HG03064 (cell line): Measurements from ENCODE around the gene PFKL.
"Not testable (repeated sequence)": the region's sequence is repeated elsewhere in the genome, so short reads cannot be mapped to it uniquely, and the experiment has no call there.

Source experiments
- ATAC-seq: cut with Tn5 transposase; IDR thresholded peaks from one replicate; pipeline ENCODE4 v1.9.1; 2021; ENCODE audit warnings: low read depth; ENCODE audit not compliant: unreplicated experiment

Gene PFKL

GRCh38 chr21:44293551-44294231 lies 6.2 kb upstream of the PFKL start:
- ATAC-seq, result no peak

GRCh38 chr21:44294391-44295162 lies 5.3 kb upstream of the PFKL start:
- ATAC-seq, result no peak

DNA sequence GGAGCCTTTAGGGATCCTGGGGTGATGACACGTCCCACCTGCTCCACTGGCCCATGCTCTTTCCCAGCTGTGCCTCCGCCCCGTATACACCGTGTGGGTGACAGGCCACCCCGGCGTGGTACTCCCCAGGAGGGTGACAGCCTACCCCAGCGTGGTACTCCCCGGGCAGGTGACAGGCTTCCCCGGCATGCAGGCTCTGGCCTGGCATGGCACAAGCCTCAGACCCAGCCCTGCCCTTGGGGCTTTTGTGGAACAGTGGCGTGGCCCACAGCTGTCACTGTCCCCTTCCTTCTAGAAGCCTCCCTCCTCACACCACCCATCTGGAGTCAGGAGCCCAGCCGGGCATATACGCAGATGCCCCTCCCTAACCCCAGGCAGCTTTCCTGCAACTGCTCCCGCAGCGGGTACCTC lies 4.7 kb upstream of the PFKL start:
- ATAC-seq, result no peak

GRCh38 chr21:44295646-44296045 lies 4.2 kb upstream of the PFKL start:
- no peak for ATAC-seq

DNA sequence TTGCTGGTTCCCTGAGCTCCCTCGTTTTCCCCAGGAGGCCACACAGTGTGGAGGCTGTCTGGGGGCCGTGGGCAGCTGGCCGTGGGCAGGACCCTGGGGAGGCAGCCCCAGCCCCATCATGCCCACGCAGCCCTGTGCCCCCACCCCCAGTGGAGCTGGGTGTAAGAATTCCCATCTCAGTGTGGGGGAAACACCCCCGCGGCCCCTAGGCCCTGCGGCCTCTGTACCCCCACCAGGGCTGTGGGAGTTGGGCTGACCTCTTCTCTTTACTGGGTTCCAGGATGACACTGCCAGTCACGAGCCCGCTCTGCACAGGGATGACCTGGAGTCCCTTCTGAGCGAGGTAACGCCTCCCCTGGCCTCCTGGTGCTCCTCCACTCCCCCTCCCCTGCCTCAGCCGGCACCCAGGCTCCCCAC lies 3.7 kb upstream of the PFKL start:
- ATAC-seq, result no peak

GRCh38 chr21:44296916-44297315 lies 2.9 kb upstream of the PFKL start:
- no peak for ATAC-seq

DNA sequence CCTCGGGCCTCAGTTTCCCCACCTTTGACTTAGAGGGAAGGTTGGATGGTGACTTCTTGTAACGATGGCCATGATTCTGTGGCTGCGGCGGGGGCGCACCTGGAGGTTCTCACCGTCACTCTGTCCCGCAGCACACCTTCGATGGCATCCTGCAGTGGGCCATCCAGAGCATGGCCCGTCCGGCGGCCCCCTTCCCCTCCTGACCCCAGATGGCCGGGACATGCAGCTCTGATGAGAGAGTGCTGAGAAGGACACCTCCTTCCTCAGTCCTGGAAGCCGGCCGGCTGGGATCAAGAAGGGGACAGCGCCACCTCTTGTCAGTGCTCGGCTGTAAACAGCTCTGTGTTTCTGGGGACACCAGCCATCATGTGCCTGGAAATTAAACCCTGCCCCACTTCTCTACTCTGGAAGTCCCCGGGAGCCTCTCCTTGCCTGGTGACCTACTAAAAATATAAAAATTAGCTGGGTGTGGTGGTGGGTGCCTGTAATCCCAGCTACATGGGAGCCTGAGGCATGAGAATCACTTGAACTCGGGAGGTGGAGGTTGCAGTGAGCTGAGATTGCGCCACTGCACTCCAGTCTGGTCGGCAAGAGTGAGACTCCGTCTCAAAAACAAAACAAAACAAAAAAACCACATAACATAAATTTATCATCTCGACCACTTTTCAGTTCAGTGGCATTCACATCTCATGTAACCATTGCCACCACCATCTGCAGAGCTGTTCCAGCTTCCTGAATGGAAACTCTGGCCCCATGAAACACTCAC lies 2.1 kb upstream of the PFKL start:
- no peak for ATAC-seq

GRCh38 chr21:44298301-44298700 lies 1.6 kb upstream of the PFKL start:
- no peak for ATAC-seq

DNA sequence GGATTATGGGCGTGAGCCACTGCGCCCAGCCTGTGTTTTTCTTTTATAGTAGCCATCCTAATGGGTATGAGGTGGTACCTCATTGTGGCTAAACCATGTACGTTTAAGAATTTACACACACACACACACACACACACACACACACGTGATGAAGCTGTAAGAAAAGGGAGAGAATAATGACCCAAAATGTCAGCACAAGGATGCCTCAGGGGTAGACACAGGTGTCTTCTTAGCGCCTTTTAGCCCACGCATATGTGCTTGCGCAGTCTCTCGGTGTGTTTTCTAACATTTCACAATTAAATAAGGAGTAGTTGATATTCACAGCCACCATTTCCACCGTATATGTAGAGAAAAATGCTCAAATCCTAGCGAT lies 782 bp upstream of the PFKL start:
- ATAC-seq, result no peak

- no peak for ATAC-seq
Observed at GRCh38 chr21:44300262-44300959, 558 bp downstream of the PFKL start.

GRCh38 chr21:44301141-44301540 lies 1.3 kb downstream of the PFKL start:
- no peak for ATAC-seq

DNA sequence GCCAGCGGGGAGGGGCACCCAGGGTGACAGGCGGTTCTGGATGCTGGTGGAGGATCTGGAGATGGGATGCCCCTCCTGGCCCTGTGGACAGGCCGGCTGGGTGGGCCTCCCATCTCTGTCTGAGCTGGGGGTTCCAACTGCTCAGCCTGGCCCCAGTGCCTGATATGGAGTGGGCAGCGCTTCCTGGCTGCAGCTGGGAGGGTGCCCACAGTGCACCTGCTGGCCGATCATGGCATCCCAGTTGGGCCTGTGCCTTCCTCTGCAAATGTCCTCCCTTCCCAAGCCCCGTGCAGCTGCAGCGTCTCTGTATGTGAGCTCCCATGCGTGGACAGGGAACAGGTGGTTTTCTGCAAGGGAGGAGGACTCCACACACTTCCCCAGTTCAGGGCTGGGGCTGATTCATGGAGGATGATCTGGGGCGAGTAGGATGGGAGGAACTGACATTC lies 2.1 kb downstream of the PFKL start:
- no peak for ATAC-seq

DNA sequence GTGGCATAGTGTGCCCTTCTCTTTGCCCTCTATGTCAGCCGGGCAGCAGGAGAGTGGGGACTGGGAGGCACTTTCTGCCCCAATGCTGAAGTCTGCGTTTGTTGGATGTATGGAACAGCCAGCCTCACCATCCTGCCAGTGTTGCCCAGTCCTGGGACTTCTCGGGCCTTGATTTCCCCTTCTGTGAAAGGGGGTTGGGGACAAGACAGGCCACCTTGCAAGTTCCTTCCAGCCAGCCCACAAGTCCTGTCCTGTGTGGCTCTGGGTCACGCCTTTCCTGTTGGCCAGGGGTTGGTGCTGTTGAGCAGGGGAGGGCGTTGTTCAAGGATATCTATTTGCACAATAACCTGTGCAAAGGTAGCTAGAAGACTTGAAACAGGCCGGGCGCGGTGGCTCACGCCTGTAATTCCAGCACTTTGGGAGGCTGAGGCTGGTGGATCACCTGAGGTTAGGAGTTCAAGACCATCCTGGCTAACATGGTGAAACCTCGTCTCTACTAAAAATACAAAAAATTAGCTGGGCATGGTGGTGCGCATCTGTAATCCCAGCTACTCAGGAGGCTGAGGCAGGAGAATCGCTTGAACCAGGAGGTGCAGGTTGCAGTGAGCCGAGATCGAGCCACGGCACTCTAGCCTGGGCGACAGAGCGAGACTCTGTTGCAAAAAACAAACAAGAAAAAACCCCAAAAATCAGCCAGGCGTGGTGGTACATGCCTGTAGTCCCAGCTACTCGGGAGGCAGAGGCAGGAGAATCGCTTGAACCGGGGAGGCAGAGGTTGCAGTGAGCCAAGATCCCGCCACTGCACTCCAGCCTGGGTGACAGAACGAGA lies 2.9 kb downstream of the PFKL start:
- ATAC-seq, result not testable (repeated sequence)

DNA sequence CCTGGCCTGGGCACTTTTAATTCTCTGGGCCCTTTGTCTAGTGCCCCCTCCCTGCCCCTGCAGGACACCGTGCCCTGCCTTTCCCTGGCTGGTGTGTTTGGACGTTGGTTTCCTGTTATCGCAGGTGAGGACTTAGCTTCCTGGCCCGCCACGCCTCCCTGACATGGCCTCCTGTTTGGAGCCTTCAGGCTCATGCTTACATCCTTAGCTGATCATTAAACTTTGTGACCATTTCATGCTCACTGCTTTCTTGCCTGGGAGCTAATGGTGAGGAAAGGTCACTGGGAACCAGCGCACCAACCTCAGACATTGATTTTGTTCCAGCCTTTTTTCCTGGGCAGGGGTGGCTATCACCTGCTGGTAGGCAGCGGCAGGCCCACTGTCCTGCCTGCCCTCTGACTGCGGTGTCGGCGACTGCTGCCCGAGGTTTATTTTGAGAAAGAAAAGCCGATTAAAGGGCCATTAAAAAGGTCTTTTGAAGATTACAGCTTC lies 3.7 kb downstream of the PFKL start:
- ATAC-seq, result no peak

DNA sequence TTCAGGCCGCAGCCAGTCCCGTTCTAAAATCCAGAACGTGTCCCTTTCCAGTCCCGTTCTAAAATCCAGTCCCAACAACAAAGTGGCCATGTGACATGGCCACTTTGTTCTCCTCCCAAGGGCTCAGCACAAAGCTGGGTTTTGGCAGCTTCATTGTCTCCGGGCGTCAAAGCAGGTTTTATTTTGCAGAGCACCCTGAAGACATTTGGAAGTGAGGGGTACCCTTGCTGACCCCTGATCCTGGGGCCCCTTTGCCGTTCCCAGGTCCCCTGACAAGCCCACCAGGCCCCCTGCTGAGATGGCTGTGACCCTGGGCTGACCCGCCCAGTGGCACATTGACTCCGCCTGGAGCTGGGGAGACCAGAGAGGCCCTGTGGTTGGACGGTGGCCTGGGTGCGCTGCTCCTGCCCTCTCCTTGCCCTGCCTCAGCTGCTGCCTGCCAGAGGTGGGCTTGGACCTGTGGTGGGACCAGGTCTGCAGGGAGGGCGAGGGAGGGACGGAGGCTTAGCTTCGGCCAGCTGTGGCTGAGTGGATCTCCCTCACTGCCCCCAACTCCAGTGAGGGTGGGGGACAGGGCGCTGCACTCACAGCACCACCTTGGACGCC lies 4.3 kb downstream of the PFKL start:
- ATAC-seq, result no peak

DNA sequence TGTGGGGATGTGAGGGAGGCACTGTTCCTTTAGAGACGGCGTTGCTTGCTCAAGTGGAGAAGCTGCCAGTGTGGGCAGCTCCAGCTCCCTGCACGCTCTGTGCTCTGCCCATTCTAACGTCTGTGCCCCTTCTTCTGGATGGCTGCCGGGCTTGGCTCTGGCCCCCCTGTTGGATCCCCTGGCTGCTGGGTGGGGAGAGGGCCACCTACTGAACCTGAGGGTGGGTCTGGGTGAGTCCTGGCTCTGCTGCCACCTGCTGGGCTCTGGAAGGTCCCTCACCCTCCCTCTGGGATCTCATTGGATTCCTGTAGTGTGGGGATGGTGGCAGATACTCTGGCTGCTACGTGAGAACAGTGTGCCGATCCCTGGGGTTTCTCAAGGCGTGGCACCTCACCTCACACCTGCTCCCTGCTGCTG lies 5.0 kb downstream of the PFKL start:
- ATAC-seq, result no peak

DNA sequence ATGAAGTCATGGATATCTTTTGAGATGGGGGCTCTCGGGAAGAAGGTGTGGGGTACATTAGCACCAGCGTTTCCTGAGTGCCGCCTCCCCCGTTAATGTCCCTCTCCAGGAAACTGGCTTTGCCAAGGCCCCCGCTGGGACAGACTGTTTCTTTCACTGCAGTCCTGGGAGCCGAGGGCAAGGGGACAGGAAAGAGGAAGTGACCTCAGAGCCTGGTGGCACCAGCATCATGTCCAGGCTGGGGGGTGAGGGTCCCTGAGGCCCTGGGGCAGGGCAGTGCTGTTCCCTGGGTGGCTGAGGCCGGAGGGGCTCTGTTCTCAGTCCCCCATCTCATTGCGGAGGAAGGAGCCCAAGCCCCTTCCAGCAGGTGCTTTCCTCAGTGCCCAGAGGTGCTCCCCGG lies 5.8 kb downstream of the PFKL start:
- ATAC-seq, result no peak

DNA sequence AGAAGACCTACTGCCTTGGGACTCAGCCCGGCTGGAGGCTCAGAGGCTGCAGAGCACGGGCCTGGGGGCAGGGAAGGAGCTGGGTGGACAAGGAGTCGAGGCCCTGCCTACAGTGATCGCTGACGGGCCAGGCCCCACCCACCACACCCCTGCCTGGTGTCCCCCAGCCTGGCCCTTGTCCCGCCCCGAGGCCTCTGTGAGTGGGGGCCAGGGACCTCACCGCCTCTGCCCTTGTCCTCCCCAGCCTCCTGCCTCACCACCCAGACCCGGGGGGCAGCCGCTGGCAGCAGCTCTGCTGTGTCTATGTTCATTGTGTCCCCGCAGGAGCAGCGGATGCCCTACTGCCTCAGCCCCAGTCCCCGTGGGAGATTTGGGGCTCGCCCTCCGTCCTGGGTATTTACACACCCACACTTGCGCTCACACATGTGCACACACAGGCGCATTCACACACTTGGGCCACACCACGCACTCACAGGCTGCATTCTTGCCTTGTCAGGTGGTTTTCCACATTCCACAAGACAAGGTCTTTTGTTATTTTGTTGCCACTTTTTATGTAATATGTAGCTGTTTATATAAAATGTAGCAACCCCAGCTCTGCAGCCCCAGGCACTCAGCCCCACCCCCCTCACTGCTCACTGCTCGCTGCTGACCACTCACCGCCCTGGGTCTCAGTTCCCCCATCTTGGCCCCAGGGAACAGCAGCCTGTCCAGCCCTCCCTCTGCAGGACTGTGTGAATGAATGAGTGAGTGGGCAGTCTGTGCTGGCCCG lies 7.3 kb downstream of the PFKL start:
- ATAC-seq, result no peak
